Fibroblast of pulmonary artery (primary cell): ENCODE results near the gene SMO.

ENCODE experiments used
- DNase-seq: peaks from one replicate; pipeline ENCODE4 v3.0.0-alpha.2; 2010; ENCODE audit warnings: low read depth
- H3K4me3 ChIP-seq: replicated peaks from 2 replicates; pipeline ENCODE4 v1.5.1; 2011; ENCODE audit warnings: low read depth, mild to moderate bottlenecking, control low read depth, low read length, moderate library complexity
- CTCF ChIP-seq: IDR thresholded peaks from 2 replicates; pipeline ENCODE4 v1.5.1; 2011; ENCODE audit warnings: mild to moderate bottlenecking, control low read depth, low read length, inconsistent platforms; ENCODE audit errors: missing control alignments

Gene SMO

GRCh38 chr7:129258649-129259389 lies 70.4 kb downstream of the SMO start:
- no peak overlapping the region for H3K4me3 ChIP-seq
- DNase-seq: no peak
- TF ChIP-seq CTCF: no peak

- H3K4me3 ChIP-seq: no peak overlapping the region
- DNase-seq: no peak
- TF ChIP-seq CTCF: no peak
Measured at GRCh38 chr7:129262324-129262723, 73.9 kb downstream of the SMO start.
